ENCODE measurements around the gene ATXN7L3.

DNA sequence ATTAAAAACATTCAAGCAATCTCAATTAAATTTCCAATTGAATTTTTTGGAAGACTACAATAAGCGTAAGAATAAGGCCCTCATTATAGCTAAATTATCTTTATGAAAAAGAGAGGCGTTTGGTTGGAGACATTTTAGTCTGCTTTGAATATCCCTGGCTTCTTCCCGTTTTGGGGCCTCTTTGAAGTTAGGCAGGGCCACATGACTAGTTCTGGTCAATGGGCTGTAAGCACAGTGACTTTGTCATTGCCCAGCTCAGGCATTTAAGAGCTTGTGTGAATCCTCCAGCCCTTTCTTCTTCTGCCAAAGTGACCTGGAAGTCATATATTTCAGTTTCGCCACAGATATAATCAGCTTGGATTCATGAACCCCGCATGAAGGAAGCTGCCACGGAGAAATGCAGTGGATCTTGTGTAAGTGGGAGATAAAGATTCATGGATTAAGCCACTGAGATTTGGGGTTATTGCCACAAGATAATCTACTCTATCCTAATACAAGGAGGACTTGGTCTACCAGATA is 41.5 kb upstream of the ATXN7L3 start:
- TF ChIP-seq, protein P1, sequence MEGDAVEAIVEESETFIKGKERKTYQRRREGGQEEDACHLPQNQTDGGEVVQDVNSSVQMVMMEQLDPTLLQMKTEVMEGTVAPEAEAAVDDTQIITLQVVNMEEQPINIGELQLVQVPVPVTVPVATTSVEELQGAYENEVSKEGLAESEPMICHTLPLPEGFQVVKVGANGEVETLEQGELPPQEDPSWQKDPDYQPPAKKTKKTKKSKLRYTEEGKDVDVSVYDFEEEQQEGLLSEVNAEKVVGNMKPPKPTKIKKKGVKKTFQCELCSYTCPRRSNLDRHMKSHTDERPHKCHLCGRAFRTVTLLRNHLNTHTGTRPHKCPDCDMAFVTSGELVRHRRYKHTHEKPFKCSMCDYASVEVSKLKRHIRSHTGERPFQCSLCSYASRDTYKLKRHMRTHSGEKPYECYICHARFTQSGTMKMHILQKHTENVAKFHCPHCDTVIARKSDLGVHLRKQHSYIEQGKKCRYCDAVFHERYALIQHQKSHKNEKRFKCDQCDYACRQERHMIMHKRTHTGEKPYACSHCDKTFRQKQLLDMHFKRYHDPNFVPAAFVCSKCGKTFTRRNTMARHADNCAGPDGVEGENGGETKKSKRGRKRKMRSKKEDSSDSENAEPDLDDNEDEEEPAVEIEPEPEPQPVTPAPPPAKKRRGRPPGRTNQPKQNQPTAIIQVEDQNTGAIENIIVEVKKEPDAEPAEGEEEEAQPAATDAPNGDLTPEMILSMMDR (IDR thresholded peaks at IDR 0.05), result no peak
- TF ChIP-seq POLR2A (IDR thresholded peaks at IDR 0.05), result no peak

Data from right lobe of liver (tissue), 4 donors.